ENCODE data around the gene MAEL.
"Not testable (repeated sequence)": the region's sequence is repeated elsewhere in the genome, so short reads cannot be mapped to it uniquely, and the experiment has no call there.

The MAEL gene

GRCh38 chr1:167016100-167016750, 27.1 kb downstream of the MAEL start:
- no peak overlapping the region for H3K4me3 ChIP-seq (ENCODE audit: low read depth, low read length)
- no peak for DNase-seq (ENCODE audit: low read depth, low spot score)
- in situ Hi-C loops (cut with HindIII; ENCODE audit: low sequenced_read_pairs): no loop called here
- no peak for TF ChIP-seq CTCF (IDR thresholded peaks at IDR 0.05; ENCODE audit: low read depth, low read length)

GRCh38 chr1:167022384-167022783, 33.3 kb downstream of the MAEL start:
- no peak overlapping the region for H3K4me3 ChIP-seq (ENCODE audit: low read depth, low read length)
- no peak for DNase-seq (ENCODE audit: low read depth, low spot score)
- no peak for TF ChIP-seq CTCF (IDR thresholded peaks at IDR 0.05; ENCODE audit: low read depth, low read length)
- in situ Hi-C loops (cut with HindIII; ENCODE audit: low sequenced_read_pairs): no loop called here

DNA sequence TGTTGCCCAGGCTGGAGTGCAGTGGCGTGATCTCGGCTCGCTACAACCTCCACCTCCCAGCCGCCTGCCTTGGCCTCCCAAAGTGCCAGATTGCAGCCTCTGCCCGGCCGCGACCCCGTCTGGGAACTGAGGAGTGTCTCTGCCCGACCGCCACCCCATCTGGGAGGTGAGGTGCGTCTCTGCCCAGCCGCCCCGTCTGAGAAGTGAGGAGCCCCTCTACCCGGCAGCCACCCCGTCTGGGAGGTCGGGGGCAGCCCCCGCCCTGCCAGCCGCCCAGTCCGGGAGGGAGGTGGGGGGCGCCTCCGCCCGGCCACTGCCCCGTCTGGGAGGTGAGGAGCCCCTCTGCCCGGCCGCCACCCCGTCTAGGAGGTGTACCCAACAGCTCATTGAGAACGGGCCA, 40.5 kb downstream of the MAEL start:
- H3K4me3 ChIP-seq (ENCODE audit: low read depth, low read length); in situ Hi-C loops (cut with HindIII; ENCODE audit: low sequenced_read_pairs); DNase-seq (ENCODE audit: low read depth, low spot score): not testable (repeated sequence)

DNA sequence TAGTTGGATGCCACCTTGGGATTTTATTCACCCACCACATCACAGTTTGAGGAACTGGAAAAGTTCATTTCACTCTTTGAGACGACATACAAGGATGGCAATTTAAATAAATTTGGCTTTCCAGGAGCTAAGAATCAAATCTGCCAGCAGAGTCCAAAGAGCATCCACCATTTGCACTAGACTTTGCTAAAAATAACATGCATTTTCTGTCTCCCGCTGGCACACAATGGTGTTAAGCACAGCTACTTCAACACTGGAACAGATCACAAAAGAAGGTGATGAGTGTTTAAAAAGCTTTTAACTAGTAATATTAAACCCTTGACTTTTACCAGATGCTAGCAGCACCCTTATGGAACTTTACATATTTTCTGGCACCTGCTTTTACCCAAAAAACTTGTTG, 44.6 kb downstream of the MAEL start:
- no peak for TF ChIP-seq CTCF (IDR thresholded peaks at IDR 0.05; ENCODE audit: low read depth, low read length)
- in situ Hi-C loops (cut with HindIII; ENCODE audit: low sequenced_read_pairs): no loop called here
- no peak for DNase-seq (ENCODE audit: low read depth, low spot score)
- H3K4me3 ChIP-seq (ENCODE audit: low read depth, low read length): no peak overlapping the region

DNA sequence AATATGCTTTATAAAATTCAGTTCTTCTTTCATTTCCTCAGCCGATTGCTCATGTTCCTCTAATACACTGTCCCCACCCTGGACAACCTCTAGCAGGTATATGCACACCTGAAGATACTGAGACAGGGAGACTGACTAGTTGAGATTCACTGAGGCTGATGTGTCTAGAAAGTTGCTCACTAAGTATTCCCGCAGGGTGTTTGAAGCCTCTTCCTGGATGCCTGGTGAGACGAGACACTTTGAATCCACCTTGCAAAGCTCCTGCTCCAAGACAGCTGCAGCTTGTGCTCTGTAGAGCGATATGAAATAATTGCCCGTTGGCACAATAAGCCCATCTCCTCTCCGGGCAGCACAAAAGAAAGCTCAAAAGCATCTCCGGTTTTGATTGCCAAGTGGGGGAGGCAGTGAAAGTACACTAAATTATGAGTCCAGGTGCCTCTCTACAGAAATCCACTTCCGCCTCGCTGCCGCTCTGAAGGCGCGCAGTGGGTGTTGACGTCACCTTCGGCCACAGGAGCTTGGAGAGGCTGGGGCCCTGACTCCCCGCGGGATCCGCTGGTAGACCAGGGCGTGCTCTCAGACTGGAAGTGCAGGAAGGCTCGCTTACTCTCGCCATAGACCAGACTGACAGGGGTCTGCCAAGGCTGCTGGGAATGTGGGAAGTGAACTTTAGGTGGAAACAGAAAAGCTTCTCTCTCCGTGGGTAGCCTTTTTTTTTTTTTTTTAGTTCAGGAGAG, 54.8 kb downstream of the MAEL start:
- in situ Hi-C loops (cut with HindIII; ENCODE audit: low sequenced_read_pairs): no loop called here
- peak; percentile 68 for DNase-seq (ENCODE audit: low read depth, low spot score)
- TF ChIP-seq CTCF (IDR thresholded peaks at IDR 0.05; ENCODE audit: low read depth, low read length): no peak
- peak overlapping the region; percentile 21 for H3K4me3 ChIP-seq (ENCODE audit: low read depth, low read length)

GRCh38 chr1:167051907-167052306, 62.8 kb downstream of the MAEL start:
- TF ChIP-seq CTCF (IDR thresholded peaks at IDR 0.05; ENCODE audit: low read depth, low read length): no peak
- in situ Hi-C loops (cut with HindIII; ENCODE audit: low sequenced_read_pairs): loop anchor here (25.0 kb wide), 1 partner anchor 385 kb away; no protein-coding TSS in a partner anchor
- no peak for DNase-seq (ENCODE audit: low read depth, low spot score)
- no peak overlapping the region for H3K4me3 ChIP-seq (ENCODE audit: low read depth, low read length)

DNA sequence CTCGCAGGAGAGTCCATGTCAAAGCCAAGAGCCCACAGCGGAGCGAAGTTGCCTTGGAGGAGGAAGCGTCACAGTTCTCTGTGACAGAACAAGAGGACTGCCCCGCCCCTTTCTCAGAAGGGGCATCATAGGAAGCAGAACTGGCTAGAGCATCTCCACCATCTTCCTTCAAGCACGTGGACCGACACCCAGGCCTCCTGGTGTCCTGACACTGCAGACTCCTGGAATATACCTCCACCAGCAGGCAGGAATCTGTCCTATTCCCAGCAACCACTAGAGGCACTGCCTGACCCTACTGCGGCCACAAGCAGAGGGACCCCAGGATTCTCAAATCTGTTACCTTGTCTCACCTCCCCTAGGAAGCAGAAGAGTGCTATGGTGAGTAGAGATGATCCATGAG, 63.3 kb downstream of the MAEL start:
- in situ Hi-C loops (cut with HindIII; ENCODE audit: low sequenced_read_pairs): loop anchor here (25.0 kb wide), 1 partner anchor 385 kb away; no protein-coding TSS in a partner anchor
- no peak for DNase-seq (ENCODE audit: low read depth, low spot score)
- H3K4me3 ChIP-seq (ENCODE audit: low read depth, low read length): no peak overlapping the region
- peak; percentile 56 for TF ChIP-seq CTCF (IDR thresholded peaks at IDR 0.05; ENCODE audit: low read depth, low read length)
